Lung (tissue), 12 donors: ENCODE results near the gene CNDP2. TPM values are rescaled to one million over a fixed set of nuclear protein-coding genes. Genes with fewer than 3 reads are reported as not detected.

Source experiments
- ATAC-seq: fragments of 200-7000 bp; cut with Tn5 transposase; one replicate; pipeline ENCODE4 v1.9.1; 2020; ENCODE audit warnings: moderate number of reproducible peaks; ENCODE audit not compliant: insufficient read depth, low FRiP score
- DNase-seq, 3 donors: peaks; one replicate each; pipeline ENCODE4 v3.0.0-alpha.2; 2013 to 2017
- H3K27ac ChIP-seq, 2 donors: one replicate each; pipeline ENCODE4 v1.5.1; 2013; ENCODE audit warnings: mild to moderate bottlenecking in 2 of 2, moderate library complexity in 2 of 2, control low read depth in 1 of 2, inconsistent platforms in 1 of 2, low read depth in 1 of 2, low read length in 1 of 2
- H3K27me3 ChIP-seq, 3 donors: one replicate each; pipeline ENCODE4 v1.5.1; 2013; ENCODE audit warnings: low read length in 2 of 3; ENCODE audit not compliant: control insufficient read depth in 3 of 3, insufficient read depth in 3 of 3
- H3K36me3 ChIP-seq, 4 donors: one replicate each; pipeline ENCODE4 v1.5.1; 2013; ENCODE audit warnings: low read length in 4 of 4, mild to moderate bottlenecking in 1 of 4, moderate library complexity in 1 of 4; ENCODE audit not compliant: control insufficient read depth in 4 of 4, insufficient read depth in 4 of 4
- H3K4me1 ChIP-seq, 5 donors: one replicate each; pipeline ENCODE4 v1.5.1; 2013; ENCODE audit warnings: low read length in 5 of 5, mild to moderate bottlenecking in 2 of 5, moderate library complexity in 1 of 5; ENCODE audit not compliant: control insufficient read depth in 5 of 5, insufficient read depth in 5 of 5
- H3K4me3 ChIP-seq: one replicate; pipeline ENCODE4 v1.5.1; 2013; ENCODE audit warnings: mild to moderate bottlenecking, control low read depth, moderate library complexity
- H3K9ac ChIP-seq, 2 donors: one replicate each; pipeline ENCODE4 v1.5.1; 2013; ENCODE audit warnings: low read length in 2 of 2, control low read depth in 1 of 2; ENCODE audit not compliant: insufficient read depth in 1 of 2
- H3K9me3 ChIP-seq, 4 donors: one replicate each; pipeline ENCODE4 v1.5.1; 2013; ENCODE audit warnings: low read length in 3 of 4, mild to moderate bottlenecking in 1 of 4, moderate library complexity in 1 of 4; ENCODE audit not compliant: control insufficient read depth in 4 of 4, insufficient read depth in 3 of 4
- WGBS, 2 donors: extraction: QIAGEN DNeasy Blood & Tissue Kit; methylation state at CpG; one replicate each; pipeline ENCODE4 v1.1.7; 2013; 5-methylcytosine and 5-hydroxymethylcytosine counted together
- polyA plus RNA-seq, 2 donors: library from polyadenylated mRNA; stranded (reverse); fragments of 200-250 nt; gene quantifications; one replicate each; pipeline ENCODE4 v1.2.1, GENCODE V29; 2013
- total RNA-seq, 2 donors: library from RNA; depleted of rRNA in 1 of 2; stranded (reverse); fragments of >200 nt in 1 of 2; gene quantifications; one replicate each; pipeline ENCODE4 v1.2.1, GENCODE V29; 2014 to 2021
- TF ChIP-seq, protein P1 (sequence below): IDR thresholded peaks from 2 replicates; pipeline ENCODE4 v1.5.1; 2012; ENCODE audit warnings: mild to moderate bottlenecking; ENCODE audit errors: control extremely low read depth, extremely low read depth
- donor health status: control.
- donor health status: control.
- donor health status: Bipolar disorder and iron deficiency.
- donor health status: healthy.
- donor health status: DM: yes; HTN: yes; CAD: no.

Gene CNDP2
- total and polyA plus RNA-seq, 4 donors = 152 to 311 (median 191) TPM

DNA sequence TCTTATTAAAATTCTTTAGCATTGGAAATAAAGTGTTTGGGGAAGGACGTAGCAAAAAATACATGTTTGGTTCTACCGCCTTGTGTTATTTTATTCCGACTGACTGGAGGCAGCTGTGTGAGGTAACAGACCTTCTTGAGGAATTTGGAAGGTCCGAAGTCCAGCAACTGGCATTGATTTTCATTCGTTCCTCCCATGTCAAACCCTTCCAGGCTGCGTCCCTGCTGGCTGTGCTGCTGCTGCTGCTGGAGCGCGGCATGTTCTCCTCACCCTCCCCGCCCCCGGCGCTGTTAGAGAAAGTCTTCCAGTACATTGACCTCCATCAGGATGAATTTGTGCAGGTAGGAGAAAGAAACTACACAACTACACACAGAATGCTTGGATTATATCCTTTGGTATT lies 60.0 kb downstream of the CNDP2 start:
- no peaks in the 10 kb centered on the region for H3K9me3 ChIP-seq
- 91 to 96% methylated on average over 11 of the region's 11 CpGs for WGBS, 2 donors
- H3K27ac ChIP-seq = no peak overlapping the region
- TF ChIP-seq, protein P1, sequence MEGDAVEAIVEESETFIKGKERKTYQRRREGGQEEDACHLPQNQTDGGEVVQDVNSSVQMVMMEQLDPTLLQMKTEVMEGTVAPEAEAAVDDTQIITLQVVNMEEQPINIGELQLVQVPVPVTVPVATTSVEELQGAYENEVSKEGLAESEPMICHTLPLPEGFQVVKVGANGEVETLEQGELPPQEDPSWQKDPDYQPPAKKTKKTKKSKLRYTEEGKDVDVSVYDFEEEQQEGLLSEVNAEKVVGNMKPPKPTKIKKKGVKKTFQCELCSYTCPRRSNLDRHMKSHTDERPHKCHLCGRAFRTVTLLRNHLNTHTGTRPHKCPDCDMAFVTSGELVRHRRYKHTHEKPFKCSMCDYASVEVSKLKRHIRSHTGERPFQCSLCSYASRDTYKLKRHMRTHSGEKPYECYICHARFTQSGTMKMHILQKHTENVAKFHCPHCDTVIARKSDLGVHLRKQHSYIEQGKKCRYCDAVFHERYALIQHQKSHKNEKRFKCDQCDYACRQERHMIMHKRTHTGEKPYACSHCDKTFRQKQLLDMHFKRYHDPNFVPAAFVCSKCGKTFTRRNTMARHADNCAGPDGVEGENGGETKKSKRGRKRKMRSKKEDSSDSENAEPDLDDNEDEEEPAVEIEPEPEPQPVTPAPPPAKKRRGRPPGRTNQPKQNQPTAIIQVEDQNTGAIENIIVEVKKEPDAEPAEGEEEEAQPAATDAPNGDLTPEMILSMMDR = no peak
- no peak overlapping the region for H3K4me3 ChIP-seq
- no peak overlapping the region for H3K9ac ChIP-seq
- H3K4me1 ChIP-seq = peaks cover 0 to under 1% (median 0%) of the 10 kb centered on the region in 5 donors
- DNase-seq = no peak
- ATAC-seq = no peak
- H3K36me3 ChIP-seq = no peaks in the 10 kb centered on the region
- no peaks in the 10 kb centered on the region for H3K27me3 ChIP-seq

DNA sequence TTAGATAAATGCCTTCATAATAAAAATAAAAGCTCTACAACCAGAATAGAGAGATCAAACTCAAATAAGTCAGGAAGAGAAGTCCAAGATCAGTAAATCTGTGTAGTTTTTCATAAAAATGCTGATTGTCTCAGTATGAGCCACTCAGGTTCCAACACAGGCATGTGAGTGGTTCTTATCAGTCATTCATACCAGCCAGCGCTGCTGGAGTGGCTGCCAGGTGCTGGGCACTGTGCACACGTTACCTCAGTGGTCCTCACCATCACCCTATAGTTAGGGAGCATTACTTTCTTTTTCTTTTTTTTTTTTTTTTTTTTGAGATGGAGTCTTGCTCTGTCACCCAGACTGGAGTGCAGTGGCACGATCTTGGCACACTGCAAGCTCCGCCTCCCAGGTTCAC lies 61.9 kb downstream of the CNDP2 start:
- H3K9me3 ChIP-seq = no peaks in the 10 kb centered on the region
- TF ChIP-seq, protein P1 = no peak
- H3K4me1 ChIP-seq = peaks cover 0 to 20% (median 4%) of the 10 kb centered on the region in 5 donors
- no peak for ATAC-seq
- no peak overlapping the region for H3K27ac ChIP-seq
- H3K9ac ChIP-seq = no peak overlapping the region
- no peaks in the 10 kb centered on the region for H3K27me3 ChIP-seq
- no peak overlapping the region for H3K4me3 ChIP-seq
- peak in 1 of 3 donors; percentile 45 for DNase-seq
- H3K36me3 ChIP-seq = no peaks in the 10 kb centered on the region
- 81 to 84% methylated on average over 4 of the region's 4 CpGs for WGBS, 2 donors

DNA sequence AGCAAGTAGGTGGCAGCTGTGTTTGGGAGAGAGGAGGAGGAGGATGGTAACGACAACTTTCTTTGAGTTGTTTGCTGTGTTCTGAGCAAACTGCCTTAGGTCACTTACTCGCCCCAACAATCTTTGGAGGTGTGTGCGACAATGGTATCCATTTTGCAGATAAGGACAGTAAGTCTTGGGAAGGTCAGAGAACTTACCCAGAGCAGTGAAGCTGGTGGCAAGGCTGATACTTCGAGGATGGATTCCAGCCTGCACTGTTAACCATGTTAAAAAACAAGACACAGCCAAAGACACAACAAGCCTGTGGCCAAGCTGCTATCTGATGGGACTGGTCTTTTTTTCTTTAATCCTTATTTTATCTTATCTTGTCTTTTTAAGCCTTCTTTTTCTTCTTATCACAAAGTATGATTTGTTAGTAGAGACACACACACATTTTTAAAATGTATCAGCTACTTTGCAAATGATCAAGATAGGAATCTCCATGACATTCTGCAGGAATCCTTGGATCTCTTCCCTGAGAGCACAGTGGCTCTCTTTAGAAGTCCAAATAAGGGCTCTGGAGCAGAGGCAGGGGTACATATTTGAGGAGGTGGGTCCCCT lies 66.1 kb downstream of the CNDP2 start:
- Histone ChIP-seq H3K27ac (no peak overlapping the region), H3K36me3 (no peaks in the 10 kb centered on the region), H3K9ac (no peak overlapping the region), H3K27me3 (no peaks in the 10 kb centered on the region), H3K4me3 (no peak overlapping the region), H3K9me3 (peaks cover 0 to 6% (median 0%) of the 10 kb centered on the region in 4 donors), H3K4me1 (peaks cover 0 to 35% (median 4%) of the 10 kb centered on the region in 5 donors)
- TF ChIP-seq, protein P1 = no peak
- no peak for ATAC-seq
- DNase-seq = peak in 2 of 3 donors; percentile 50 to 52
- WGBS, 2 donors = 83 to 96% methylated on average over 4 of the region's 4 CpGs

DNA sequence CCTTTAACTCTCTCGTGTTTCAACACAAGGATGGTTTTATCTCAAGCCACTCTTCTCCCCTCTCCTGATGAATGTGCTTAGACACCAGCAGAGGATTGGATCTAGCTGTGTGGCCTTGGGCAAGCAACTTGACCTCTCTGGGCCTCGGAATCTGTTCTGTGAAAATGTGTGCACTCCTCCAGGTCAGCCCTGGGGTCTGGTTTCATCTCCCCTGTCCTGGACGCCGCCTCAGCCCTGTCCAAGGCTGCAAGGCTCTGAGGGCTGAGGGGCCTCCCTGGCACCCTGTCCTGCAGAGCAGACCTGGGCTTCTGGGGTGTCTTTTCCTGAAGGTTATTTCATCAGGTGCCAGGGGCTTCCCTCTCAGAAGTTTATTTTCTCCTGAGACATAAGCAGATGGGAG lies 66.6 kb downstream of the CNDP2 start:
- DNase-seq (no peak), ATAC-seq (no peak)
- no peak overlapping the region for H3K9ac ChIP-seq
- WGBS, 2 donors = 77 to 90% methylated on average over 4 of the region's 4 CpGs
- no peaks in the 10 kb centered on the region for H3K36me3 ChIP-seq
- no peaks in the 10 kb centered on the region for H3K27me3 ChIP-seq
- H3K27ac ChIP-seq = no peak overlapping the region
- peaks cover 0 to 35% (median 4%) of the 10 kb centered on the region in 5 donors for H3K4me1 ChIP-seq
- TF ChIP-seq, protein P1 = no peak
- H3K4me3 ChIP-seq = no peak overlapping the region
- peaks cover 0 to 8% (median 0%) of the 10 kb centered on the region in 4 donors for H3K9me3 ChIP-seq
